MCF 10A (cell line): Measurements from ENCODE around the gene TRPV5. TPM values are rescaled to one million over a fixed set of nuclear protein-coding genes. Genes with fewer than 3 reads are reported as not detected.

Experiments
- BruUV-seq: library from RNA; stranded (reverse); fragments of 400-500 nt; replicated peaks from 2 replicates; lab custom pipeline; 2021; lab: Mats Ljungman, UMichigan
- CTCF ChIA-PET: fragments of 300-600 bp; sonication (Branson Sonifier 250); formaldehyde crosslinking; extraction: SDS; loops from one replicate; lab custom pipeline; 2021; ENCODE audit warnings: antibody characterized with exemption, inconsistent platforms; lab: Yijun Ruan, JAX
- POLR2A ChIA-PET: fragments of 300-600, 350-650 bp; sonication (Branson Sonifier 250); formaldehyde crosslinking; extraction: SDS; loops from one replicate; lab custom pipeline; 2020; ENCODE audit warnings: antibody characterized with exemption, inconsistent platforms; lab: Yijun Ruan, JAX
- DNase-seq: peaks from one replicate; pipeline ENCODE4 v3.0.0-alpha.2; 2018; ENCODE audit not compliant: unreplicated experiment
- H3K27ac Mint-ChIP-seq: one replicate; pipeline ENCODE4 v1.8.0; 2022; ENCODE audit warnings: mild to moderate bottlenecking, low read depth, mixed read lengths; ENCODE audit not compliant: unreplicated experiment
- H3K27me3 Mint-ChIP-seq: one replicate; pipeline ENCODE4 v1.8.0; 2022; ENCODE audit warnings: mixed read lengths; ENCODE audit not compliant: insufficient read depth, unreplicated experiment
- H3K36me3 Mint-ChIP-seq: one replicate; pipeline ENCODE4 v1.8.0; 2022; ENCODE audit warnings: mild to moderate bottlenecking, moderate library complexity, mixed read lengths; ENCODE audit not compliant: insufficient read depth, unreplicated experiment
- H3K4me1 Mint-ChIP-seq: one replicate; pipeline ENCODE4 v1.8.0; 2022; ENCODE audit warnings: mixed read lengths; ENCODE audit not compliant: insufficient read depth, unreplicated experiment
- H3K4me3 Mint-ChIP-seq: one replicate; pipeline ENCODE4 v1.8.0; 2022; ENCODE audit warnings: mild to moderate bottlenecking, moderate library complexity, mixed read lengths; ENCODE audit not compliant: unreplicated experiment
- H3K9me3 Mint-ChIP-seq: one replicate; pipeline ENCODE4 v1.8.0; 2022; ENCODE audit warnings: mixed read lengths; ENCODE audit not compliant: unreplicated experiment
- CTCF ChIP-seq: fragments of 200-600 bp; IDR thresholded peaks from one replicate; pipeline ENCODE4 v1.8.0; 2022; ENCODE audit warnings: antibody characterized with exemption, mild to moderate bottlenecking; ENCODE audit not compliant: unreplicated experiment
- intact Hi-C: fragments of 100-400 bp; cut with micrococcal nuclease; formaldehyde crosslinking; loops from 2 replicates; pipeline ENCODE4 v1.14.1; 2022
- total RNA-seq: library from RNA; stranded (reverse); gene quantifications from 2 replicates; pipeline ENCODE4 v1.2.3, GENCODE V29; 2022

Gene TRPV5
- total RNA-seq, 1 experiment from 2014 or later: not detected

- no peaks in the 10 kb centered on the region for H3K9me3 Mint-ChIP-seq
- DNase-seq: no peak
- H3K27me3 Mint-ChIP-seq: peaks cover 50% of the 10 kb centered on the region
- intact Hi-C loops: no loop called here
- no peak for TF ChIP-seq CTCF
- ChIA-PET CTCF (interaction anchor here (0.6 to 5.6 kb wide), 4 partner anchors 9 to 320 kb away, joined by 3 to 48 read pairs (median 6); no protein-coding TSS in a partner anchor), POLR2A (no interaction called here)
- H3K4me1 Mint-ChIP-seq: no peaks in the 10 kb centered on the region
- no peak overlapping the region for H3K27ac Mint-ChIP-seq
- no peaks in the 10 kb centered on the region for H3K36me3 Mint-ChIP-seq
- H3K4me3 Mint-ChIP-seq: no peak overlapping the region
- no TSS peak for BruUV-seq
These were observed 58.1 kb downstream of the TRPV5 start for GRCh38 chr7:142875456-142875855.

- intact Hi-C loops: no loop called here
- H3K36me3 Mint-ChIP-seq: no peaks in the 10 kb centered on the region
- no peak for DNase-seq
- CTCF ChIA-PET: interaction anchor here (0.6 to 5.6 kb wide), 4 partner anchors 9 to 319 kb away, joined by 3 to 48 read pairs (median 6); no protein-coding TSS in a partner anchor
- BruUV-seq: no TSS peak
- no peaks in the 10 kb centered on the region for H3K4me1 Mint-ChIP-seq
- no peaks in the 10 kb centered on the region for H3K9me3 Mint-ChIP-seq
- no peak overlapping the region for H3K27ac Mint-ChIP-seq
- peaks cover 44% of the 10 kb centered on the region for H3K27me3 Mint-ChIP-seq
- TF ChIP-seq CTCF: no peak
- POLR2A ChIA-PET: no interaction called here
- H3K4me3 Mint-ChIP-seq: no peak overlapping the region
These were observed 58.7 kb downstream of the TRPV5 start for GRCh38 chr7:142874837-142875236.

- Mint-ChIP-seq H3K4me1 (no peaks in the 10 kb centered on the region), H3K27me3 (peaks cover 39% of the 10 kb centered on the region), H3K9me3 (no peaks in the 10 kb centered on the region), H3K4me3 (no peak overlapping the region), H3K27ac (no peak overlapping the region), H3K36me3 (no peaks in the 10 kb centered on the region)
- CTCF ChIA-PET: interaction anchor here (0.7 to 5.6 kb wide), 6 partner anchors 8 to 132 kb away, joined by 3 to 48 read pairs (median 10); partner anchors contain the start of gene EPHB6
- DNase-seq: no peak
- POLR2A ChIA-PET: no interaction called here
- TF ChIP-seq CTCF: no peak
- intact Hi-C loops: no loop called here
- no TSS peak for BruUV-seq
These were observed 59.1 kb downstream of the TRPV5 start for GRCh38 chr7:142874409-142874808.

GRCh38 chr7:142873871-142874270, 59.7 kb downstream of the TRPV5 start:
- Mint-ChIP-seq H3K27me3 (peaks cover 34% of the 10 kb centered on the region), H3K4me3 (no peak overlapping the region), H3K27ac (no peak overlapping the region), H3K36me3 (no peaks in the 10 kb centered on the region), H3K4me1 (no peaks in the 10 kb centered on the region), H3K9me3 (no peaks in the 10 kb centered on the region)
- BruUV-seq: no TSS peak
- CTCF ChIA-PET: interaction anchor here (1.9 to 5.6 kb wide), 6 partner anchors 7 to 132 kb away, joined by 8 to 48 read pairs (median 13); partner anchors contain the start of gene EPHB6
- POLR2A ChIA-PET: no interaction called here
- intact Hi-C loops: no loop called here
- TF ChIP-seq CTCF: no peak
- DNase-seq: no peak
